DMS53 (cell line): ENCODE results near the gene SYT10.
"Not testable (repeated sequence)": the region's sequence is repeated elsewhere in the genome, so short reads cannot be mapped to it uniquely, and the experiment has no call there.

Source experiments
- DNase-seq: peaks from one replicate; lab custom pipeline; 2025; lab: John Stamatoyannopoulos, UW

The SYT10 gene, protein sequence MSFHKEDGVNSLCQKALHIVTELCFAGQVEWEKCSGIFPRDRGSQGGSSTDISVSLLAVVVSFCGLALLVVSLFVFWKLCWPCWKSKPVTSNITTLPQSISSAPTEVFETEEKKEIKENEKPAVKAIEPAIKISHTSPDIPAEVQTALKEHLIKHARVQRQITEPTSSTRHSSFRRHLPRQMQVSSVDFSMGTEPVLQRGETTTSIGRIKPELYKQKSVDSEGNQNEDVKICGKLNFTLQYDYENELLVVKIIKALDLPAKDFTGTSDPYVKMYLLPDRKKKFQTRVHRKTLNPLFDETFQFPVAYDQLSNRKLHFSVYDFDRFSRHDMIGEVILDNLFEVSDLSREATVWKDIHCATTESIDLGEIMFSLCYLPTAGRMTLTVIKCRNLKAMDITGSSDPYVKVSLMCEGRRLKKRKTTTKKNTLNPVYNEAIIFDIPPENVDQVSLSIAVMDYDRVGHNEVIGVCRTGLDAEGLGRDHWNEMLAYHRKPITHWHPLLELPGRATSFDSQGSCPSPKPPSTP

GRCh38 chr12:33439587-33440011 lies at the start of gene SYT10:
SYT10 (minus strand) TSS chr12:33439819; CDS start chr12:33439522, 297 bp downstream.
- no peak for DNase-seq

DNA sequence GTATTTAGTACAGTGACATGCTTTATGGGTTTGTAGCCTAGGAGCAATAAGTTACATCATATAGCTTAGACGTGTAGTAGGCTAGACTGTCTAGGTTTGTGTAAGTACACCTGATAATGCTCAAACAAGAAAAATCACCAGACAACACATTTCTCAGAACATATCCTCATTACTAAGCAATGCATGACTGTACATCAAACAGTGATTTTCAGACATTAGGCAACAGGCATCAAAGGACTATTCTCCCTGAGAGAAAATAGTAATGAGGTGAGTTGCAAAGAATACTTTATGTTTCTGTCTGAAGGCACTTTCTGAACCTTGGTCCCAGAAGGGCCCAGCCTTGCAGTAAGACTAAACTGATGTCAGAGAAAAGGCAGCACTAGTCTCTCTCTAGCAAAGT lies 48.4 kb upstream of the SYT10 start:
- DNase-seq, result no peak

DNA sequence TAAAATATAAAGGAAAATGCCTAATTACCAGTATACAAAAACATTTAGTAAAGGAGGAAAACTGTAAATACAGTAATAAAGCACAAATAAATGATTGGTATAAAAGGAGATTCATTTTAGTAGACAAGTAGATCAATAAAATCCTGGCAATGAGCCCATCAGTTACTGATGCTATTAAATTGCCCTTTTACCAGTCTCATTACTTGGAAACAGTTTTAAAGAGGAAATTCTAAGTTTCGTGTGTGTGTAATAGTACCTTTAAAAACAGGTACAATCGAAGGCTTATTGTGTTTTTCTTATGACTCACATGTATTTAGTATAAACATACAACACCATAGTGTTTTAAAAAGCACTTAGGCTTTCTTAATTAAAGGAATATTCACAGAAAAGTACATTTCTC lies 46.4 kb upstream of the SYT10 start:
- DNase-seq, result no peak

DNA sequence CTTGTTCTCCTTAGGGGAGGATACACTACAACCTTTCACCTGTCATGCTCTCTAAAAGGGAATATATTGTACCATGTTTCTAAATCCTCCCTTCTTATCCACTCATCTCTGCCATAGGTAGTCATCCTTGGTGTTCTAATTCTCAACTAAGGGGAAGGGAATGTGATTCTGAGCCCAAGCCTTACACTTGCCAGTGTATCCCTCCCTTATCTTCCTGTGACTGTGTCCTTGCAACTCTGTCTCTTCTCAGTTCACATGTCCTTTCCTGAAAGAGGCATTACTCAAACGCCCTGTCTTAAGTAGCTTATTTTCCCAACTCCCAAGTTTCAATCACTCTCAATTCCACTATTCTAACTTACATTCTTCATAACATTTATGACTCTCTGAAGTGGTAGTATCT lies 44.5 kb upstream of the SYT10 start:
- DNase-seq, result no peak

DNA sequence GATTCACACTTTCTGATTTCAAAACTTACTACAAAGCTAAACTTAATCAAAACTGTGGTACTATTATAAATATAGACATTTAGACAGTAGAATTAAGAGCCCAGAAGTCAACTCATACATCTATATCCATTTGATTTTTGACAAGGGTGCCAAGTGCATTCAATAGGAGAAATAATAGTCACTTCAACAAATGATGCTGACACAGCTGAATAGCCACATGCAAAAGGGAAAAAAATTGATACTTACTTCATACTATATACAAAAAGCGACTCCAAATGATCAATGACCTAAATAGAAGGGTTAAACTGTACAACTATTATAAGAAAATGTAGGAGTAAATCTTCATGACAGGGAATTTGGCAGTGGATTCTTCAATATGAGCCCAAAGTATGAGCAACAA lies 40.7 kb upstream of the SYT10 start:
- no peak for DNase-seq

- no peak for DNase-seq
Measured at GRCh38 chr12:33476058-33476457, 36.4 kb upstream of the SYT10 start.

GRCh38 chr12:33472299-33472698 lies 32.7 kb upstream of the SYT10 start:
- no peak for DNase-seq

- no peak for DNase-seq
Measured at GRCh38 chr12:33455096-33455495, 15.5 kb upstream of the SYT10 start.

DNA sequence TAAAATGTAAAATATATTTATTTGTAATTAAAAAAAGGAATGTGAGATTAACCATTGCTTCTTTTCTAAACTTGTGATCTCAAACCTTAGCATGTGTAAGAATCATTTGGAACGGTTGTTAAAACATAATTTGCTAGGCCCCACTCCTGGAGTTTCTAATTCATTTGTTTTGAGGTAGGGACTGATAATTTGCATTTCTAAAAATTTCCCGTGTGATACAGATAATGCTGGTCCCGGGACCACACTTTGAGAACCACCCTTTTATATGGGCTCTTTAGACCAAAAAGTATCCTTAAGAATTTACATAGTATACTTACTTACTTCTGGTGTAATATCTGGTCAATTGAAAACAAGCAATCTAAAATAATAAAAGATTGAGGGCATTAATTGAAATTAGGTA lies 10.9 kb upstream of the SYT10 start:
- DNase-seq, result no peak

DNA sequence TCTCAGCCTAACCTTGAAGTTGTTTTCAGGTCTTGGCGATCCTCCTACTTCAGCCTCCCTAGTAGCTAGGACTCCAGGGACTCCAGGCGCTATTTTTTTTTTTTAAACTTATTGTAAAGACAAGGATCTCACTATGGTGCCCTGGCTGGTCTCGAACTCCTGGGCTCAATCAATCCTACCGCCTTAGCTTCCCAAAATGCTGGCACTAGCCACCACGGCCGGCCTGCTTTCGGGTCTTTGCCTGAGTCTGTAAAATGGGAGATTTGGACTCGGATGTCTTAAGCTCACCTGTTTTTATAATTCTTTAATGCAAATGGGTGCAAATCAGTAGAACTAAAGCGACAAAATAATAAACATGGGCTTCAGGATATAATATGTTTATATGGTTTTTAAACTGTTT lies 858 bp upstream of the SYT10 start:
- no peak for DNase-seq

DNA sequence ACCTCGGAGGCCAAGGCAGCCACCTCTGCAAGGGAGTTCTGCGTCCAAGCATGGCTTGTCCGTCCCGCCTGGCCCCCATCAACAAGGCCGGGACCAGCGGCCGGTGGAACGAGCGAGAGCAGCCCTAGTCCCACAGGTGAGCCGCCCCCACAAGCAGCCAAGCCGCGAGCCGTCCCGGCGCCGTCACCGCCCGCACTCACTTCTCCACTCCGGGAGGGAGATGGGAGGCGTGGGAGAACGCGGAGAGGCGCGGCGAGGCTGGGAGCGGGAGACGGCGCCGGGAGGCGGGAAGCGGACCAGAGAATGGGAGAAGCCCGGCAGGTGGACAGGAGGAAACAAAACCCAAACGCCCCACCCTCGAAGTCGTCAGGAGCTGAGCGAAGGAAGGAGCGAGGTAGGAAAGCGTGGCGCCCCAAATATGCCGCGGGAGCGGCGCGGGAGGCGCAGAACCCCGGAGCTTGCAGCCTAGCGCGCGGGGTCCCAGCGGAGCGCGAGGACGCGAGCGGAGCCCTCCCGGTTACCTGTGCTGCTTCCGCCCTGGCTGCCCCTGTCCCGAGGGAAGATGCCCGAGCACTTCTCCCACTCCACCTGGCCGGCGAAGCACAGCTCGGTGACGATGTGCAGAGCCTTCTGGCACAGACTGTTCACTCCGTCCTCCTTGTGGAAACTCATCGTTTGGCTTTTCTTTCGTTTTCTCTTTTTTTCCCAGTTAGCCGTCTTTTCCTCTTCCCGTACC lies 600 bp downstream of the SYT10 start:
- DNase-seq, result no peak

GRCh38 chr12:33438025-33438772 lies 1.4 kb downstream of the SYT10 start:
- DNase-seq, result no peak

DNA sequence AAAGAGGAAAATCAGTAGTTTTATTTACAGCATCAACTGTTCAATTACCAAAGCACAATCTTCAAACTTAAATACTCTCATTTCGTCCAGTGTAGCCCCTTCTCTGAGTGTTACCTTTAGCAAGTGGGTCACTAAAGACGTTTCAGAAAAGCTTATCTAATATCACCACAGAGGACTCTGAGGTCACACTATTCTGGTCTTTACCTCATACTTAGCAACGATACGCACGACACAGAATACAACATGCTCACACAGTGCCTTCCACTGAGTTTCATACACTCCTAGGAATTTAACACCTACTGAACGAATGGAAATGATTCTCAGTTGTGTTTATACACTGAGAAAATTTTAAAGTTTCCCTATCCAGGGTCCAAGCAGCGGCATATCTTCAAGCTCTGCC lies 2.0 kb downstream of the SYT10 start:
- DNase-seq, result no peak

DNA sequence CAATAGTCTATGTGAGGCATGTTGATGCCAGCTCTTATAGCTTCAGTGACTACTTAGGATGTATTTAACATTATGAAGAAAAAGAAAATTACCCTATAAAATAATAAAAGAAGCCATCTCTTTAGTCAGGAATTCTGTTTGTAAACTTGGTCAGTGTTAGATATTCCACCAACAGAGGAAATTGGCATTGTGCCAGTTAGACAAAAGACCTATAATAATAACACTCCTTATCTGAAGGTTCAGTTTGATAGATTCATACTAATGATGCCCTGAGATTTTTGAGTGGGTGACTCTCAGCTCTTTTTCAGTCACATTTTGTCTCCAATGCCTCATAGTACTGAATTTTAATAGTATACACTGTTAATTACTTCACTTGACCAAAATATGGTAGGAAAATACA lies 6.6 kb downstream of the SYT10 start:
- no peak for DNase-seq

- DNase-seq, result no peak
Measured at GRCh38 chr12:33431648-33432047, 8.0 kb downstream of the SYT10 start.

GRCh38 chr12:33429468-33429867 lies 10.2 kb downstream of the SYT10 start:
- no peak for DNase-seq

DNA sequence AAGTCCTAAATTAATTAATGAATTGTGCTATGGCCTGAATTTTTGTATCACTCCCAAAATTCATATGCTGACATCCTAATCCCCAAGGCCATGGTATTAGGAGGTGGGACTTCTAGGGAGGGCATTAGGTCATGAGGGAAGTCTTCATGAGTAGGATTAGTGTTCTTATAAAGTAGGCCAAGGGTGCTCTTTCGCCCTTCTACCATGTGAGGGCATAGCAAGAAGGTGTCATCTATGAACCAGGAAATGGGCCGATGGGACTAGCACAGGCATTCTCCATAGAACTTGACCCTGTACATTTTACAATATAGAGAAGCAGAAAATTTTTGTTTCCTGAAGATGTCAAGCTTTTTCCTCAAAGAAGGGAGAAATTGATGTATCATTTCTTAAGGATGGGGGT lies 12.5 kb downstream of the SYT10 start:
- DNase-seq, result peak; percentile 51

DNA sequence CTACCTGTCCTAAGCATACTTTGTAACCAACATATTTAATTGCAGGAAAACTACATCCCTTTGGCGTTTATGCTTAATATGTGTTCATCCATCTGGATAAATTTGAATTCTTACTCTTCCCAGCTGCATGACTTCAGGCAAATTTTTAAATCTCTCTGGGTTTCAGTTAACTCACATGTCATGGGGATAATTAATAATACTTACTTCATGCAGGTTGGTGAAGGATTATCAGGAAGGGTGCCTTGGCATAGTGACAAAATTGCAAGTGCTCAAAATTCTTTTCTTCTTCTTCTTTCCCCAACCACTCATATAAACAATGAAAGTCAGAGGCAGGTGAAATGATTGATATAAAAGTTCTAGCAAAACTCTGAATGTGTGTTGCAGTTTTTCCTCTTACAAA lies 15.9 kb downstream of the SYT10 start:
- no peak for DNase-seq

DNA sequence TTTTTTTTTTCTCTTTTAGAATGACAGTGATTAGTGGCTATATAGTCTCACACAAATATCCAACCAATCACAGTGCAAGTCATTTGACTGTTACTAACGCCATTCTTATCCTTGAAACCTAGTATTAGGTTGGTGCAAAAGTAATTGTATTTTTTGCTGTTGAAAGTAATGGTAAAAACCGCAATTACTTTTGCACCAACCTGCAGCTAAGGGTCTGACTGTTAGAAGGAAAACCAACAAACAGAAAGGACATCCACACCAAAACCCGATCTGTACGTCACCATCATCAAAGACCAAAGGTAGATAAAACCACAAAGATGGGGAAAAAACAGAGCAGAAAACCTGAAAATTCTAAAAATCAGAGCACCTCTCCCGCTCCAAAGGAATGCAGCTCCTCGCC lies 27.2 kb downstream of the SYT10 start:
- not testable (repeated sequence) for DNase-seq

GRCh38 chr12:33383503-33383902 lies 56.1 kb downstream of the SYT10 start:
- no peak for DNase-seq

DNA sequence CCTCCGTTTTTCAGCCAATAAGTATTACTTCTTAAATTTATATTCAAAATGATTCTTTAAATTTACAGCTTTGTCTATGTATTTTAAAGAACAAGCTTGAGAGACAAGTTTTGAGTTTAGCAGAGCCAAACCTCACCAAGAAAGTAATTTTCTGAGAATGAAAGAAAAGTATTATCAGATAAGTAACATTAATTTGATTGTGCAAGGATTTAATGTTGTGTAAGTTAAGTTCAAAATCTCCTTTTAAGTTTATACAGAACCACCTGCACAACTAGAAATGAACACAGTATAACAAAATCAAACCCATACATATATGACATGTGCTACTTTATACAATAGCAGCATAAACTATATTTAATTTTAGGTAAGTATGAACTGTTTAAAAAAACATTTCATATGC lies 63.5 kb downstream of the SYT10 start:
- no peak for DNase-seq

DNA sequence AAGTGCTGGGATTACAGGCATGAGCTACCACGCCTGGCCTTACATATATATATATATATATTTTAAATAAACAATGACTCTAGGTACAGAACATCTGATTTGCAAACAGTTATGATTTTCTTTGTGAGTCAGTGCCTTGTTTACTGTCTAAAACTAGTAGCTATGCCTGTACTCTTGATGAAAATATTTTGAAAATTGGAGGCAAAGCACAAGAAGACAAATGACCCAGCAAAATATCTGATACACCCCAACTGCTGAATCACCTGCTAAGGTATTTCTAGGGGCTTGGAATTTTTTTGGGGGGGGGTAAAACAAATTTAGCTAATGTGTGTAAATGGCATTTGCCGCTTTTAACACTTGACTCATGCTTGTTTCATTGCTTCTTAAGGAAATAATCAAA lies 69.3 kb downstream of the SYT10 start:
- no peak for DNase-seq

DNA sequence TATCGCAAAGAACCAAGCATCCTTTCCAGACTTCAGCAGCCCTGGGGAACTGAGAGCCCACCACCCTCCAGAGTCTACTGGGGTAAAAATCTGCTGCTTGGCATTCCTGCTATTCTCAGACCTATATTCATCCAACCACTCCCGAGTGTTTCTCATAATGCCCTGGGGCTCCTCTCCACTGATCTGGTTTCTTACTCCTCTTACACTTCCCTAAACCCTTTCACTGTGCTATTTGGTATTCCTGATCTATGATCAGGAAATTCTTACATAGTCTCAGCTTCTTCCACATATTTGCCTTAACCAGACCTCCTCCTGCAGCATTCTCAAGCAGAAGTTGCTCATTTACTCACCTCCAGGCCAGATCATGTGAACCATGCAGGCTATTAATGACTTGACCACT lies 82.4 kb downstream of the SYT10 start:
- DNase-seq, result no peak
